HG03439 (cell line): ENCODE data around the gene FBXW5.

Source experiments
- ATAC-seq: cut with Tn5 transposase; IDR thresholded peaks from one replicate; pipeline ENCODE4 v1.9.1; 2021; ENCODE audit warnings: mild to moderate bottlenecking, moderate library complexity; ENCODE audit not compliant: unreplicated experiment

FBXW5 gene

DNA sequence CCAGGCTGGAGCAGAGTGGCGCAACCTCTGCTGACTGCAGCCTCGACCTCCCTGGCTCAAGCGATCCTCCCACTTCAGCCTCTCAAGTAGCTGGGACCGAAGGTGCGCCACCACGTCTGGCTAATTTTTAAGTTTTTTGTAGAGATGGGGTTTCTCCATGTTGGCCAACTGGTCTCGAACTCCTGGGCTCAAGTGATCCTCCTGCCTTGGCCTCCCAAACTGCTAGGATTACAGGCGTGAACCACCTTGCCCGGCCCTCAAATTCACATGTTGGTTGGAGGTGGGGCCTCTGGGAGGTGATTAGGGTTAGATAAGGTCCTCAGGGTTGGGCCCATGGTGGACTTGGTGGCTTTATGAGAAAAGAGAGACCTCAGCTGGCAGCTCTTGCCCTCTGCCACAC, 17.6 kb upstream of the FBXW5 start:
- ATAC-seq = no peak

DNA sequence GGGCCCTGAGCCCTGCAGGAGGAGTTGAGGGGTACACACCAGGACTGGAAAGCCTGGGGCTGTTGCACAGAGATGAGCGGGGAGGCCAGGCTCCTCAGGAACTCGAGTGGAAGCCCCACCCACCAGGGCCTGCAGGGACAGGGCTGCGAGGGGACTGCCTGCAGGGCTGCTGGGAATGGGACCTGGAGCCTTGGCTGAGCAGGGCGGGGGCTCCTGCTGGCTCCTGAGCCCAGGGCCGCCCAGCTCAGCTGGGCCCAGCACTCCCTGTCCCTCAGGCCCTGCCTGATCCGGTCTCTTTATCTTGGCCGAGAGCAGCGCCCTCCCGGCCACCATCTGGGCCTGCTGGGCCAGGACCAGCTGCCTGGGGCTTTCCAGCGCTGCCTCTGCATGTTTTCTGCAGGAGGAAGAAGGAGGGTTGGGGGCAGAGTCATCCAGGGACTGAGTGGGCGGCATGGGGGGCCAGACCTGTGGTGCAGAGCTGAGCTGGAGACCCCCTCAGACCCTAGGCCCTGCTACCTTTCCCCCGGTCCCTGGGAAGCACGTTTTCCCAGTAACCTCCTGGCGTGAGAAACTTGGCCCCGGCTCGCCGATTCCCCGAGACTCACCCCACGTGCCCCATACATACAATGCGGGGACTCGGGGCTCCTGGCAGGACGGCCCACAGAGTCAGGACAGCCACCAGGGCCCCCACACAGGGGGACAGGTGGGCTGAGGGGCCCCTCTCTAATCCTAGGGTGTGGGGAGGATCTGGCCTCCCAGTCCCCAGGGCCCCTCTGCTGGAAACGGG, 16.9 kb upstream of the FBXW5 start:
- ATAC-seq = no peak

- ATAC-seq = no peak
Measured at GRCh38 chr9:136960938-136961275, 16.4 kb upstream of the FBXW5 start.

GRCh38 chr9:136960212-136960937, 15.8 kb upstream of the FBXW5 start:
- ATAC-seq = no peak

DNA sequence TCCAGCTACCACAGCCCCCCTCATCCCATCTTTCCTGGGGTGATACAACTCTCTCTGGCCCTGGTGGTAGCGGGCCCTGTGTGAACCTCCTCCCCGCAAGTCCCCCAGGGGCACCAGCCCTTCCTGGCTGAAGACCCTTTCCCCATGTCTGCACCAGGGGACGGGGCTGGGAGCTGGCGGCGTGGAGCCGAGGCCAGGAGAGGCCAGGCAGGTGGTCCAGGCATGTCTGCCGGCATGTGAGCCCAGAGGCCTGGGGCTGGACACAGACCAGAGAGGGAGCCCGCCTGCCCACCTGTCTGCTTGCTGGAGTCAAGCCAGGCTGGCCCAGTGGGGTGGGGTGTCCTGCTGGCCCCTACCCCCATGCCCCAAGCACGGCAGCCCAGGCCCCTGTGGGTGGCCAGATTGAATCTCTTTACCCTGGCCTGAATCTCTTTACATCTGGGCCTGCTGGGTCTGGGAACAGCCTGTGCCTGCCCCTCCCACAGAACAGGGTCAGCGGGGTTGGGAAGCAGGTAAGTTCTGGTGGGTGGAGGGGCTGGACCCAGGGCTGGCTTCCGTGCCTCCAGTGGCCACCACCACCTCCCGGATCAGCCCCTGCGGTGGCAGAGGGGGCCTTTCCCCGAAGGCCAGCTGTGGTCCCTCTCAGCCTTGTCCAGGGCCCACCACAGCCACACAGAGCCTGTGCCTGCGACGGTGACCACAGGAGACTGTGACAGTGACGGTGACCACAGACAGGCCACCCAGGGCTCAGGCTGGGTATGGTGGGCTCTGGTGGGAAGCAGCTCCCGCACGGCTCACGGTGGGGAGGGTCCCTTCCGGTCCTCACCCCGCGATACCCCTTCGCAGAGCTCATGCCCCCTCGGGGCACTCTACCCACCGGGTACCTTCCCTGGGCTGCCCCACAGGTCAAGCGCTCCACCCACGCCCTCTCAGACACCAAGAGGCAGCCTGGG, 14.6 kb upstream of the FBXW5 start:
- ATAC-seq = no peak

DNA sequence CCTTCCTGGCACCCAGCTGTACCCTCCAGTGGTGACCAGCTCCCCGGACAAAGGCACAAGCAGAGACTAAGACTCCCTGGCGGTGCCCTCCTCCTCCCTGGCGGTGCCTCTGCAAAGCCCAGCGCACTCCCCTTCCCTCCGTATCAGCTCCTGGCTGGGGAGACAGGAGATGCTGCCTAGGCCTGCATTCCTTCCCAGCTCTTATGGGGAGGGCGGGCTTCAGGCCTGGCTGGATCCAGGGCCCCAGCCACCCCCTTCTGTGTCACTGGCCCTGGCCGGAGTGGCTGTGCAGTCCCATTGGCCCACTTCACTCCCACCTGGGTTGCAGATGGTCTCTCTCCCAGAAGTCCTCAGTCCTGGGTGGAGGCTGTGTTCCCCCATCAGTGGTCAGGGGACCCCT, 13.9 kb upstream of the FBXW5 start:
- no peak for ATAC-seq

DNA sequence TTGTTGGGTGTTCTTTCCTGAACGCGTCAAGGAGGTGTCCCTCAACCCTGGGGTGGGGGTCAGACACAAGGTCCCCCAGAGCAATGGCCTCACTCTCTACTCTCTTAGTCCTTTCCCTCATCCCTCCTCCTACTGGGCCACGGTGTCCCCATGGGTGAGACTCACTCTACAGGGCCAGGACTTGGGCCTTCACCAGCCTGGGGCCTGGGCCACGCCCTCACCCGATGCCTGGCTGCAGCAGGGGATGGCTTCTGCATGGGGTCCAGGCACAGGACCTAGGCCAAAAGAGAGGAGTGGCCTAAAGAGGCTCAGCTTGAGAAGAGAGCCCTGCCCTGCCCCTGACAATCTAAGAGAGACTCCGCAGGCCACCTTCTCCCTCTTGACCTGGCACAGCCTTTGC, 13.4 kb upstream of the FBXW5 start:
- no peak for ATAC-seq

DNA sequence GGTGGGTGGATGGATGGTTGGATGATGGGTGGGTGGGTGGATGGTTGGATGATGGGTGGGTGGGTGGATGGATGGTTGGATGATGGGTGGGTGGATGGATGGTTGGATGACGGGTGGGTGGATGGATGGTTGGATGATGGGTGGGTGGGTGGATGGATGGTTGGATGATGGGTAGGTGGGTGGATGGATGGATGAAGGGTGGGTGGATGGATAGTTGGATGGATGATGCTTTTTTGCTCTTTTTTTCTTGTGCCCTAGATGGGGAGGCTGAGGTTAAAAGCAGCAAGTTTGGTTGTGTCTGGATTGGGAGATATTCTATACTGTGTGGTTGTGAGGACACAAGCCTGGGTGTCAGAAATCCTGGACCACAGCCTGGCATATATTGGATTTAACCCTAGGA, 12.9 kb upstream of the FBXW5 start:
- ATAC-seq = no peak

DNA sequence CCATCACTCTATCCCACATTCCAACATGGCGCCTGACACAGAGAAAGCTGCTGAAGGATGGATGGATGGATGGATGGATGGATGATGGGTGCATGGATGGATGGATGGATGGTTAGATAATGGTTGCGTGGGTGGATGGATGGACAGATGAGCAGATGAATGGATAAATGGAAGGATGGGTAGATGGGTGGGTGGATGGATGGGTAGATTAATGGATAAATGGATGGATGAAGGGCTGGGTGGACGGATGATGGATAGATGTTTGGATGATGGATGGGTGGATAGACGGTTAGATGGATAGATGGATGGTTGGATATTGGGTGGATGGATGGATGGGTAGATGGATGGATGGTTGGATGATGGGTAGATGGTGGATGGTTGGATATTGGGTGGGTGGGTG, 12.1 kb upstream of the FBXW5 start:
- no peak for ATAC-seq

DNA sequence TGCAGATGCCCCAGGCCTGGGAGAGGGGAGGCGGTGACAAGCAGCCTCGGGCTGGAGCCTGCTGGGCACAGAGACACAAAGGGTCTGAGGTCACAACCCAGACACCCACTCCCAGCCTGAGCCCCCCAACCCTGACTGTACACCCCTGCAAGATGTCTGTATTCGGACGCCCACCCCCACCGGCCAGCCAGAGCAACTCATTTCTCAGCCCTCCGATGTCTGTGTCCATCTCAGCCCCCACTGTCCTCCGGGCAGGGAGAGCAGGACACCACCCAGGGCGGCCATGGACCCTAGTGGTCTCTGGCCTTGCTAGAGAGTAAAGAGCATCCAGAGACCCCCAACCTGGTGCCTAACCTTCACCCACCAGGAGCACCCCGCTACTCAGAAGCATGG, 11.4 kb upstream of the FBXW5 start:
- no peak for ATAC-seq

DNA sequence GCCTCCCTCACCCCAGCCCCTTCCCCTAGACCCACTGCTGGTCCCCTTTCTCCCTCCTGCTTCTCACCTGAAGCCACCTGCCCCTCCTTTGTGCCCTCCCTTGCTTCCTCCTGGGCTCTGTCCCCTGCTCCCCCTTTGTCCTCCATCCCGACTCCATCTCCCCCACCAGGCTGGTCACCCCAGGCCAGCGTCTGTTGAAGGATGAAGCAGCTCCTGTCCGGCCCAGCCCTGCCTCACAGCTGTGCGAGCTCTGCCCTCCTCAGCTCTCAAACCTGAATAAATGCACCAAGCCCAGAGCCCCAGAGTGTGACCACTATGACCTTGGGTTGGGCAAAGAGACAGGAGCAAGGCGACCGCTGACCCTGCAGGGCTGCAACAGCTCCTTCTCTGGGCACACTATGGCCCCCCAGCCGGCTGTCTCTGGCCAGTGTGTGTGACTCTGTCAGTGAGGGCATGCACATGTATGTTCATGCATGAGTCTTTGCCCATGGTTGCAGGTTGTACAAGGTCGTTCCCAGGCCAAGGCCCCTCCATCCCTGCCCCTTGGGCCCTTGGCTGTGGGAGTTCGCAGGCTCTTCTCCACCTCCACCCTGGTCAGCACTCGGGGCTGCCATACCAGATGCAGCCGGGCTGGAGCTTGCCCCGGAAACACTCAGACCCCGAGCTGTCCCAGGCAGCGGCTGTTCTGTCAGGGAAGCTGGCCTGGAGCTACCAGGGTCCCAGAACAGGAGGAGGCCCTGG, 10.8 kb upstream of the FBXW5 start:
- no peak for ATAC-seq

DNA sequence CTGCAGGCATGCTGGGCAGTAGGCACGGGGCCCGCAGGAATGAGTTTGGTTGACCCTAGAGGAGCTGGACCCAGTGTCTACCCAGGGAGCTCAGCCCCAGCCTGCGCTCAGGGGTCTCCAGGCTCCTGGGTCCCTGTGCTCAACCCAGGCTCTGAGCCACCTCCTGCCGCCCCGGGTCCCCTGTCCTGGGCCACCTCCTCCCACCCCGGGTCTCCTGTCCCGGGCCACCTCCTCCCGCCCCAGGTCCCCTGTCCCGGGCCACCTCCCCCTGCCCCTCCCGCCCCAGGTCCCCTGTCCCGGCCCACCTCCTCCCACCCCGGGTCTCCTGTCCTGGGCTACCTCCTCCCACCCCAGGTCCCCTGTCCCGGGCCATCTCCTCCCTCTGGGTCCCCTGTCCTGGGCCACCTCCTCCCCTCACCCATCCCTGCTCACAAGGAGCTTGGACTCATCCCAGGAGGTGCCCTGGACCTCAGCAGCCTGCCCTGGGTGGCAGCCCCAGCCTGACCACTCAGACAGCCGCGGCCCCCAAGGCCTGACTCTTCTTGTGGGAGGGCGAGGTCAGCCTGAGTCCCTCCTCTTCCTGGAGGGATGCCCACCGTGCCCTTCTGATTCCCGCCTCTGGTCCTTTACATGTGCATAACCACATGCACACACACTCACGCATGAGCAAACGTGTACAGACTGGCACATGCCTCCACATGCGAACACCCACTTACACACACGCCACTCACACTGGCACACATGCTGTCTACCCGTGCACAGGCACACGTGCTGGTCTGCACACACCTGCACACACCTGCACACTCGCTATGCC, 9.9 kb upstream of the FBXW5 start:
- no peak for ATAC-seq

DNA sequence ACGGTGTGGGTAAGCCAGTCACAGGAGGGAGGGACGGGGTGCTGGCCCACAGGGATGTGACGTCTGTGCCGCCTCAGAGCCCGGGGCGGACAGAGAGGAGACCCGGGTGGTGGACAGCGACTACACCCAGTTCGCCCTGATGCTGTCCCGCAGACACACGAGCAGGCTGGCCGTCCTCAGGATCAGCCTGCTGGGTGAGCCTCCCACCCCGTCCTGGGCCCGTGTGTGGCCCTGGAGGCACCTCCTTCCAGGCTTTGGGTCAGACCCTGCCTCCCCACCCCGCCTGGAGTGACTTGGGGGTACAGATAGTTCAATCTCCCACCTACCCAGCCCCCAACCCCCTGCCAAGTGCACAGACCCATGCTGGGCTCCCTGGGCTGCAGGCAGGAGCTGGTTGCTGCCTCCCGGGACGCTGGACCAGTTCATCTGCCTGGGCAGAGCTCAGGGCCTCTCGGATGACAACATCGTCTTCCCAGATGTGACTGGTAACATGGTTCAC, 9.3 kb upstream of the FBXW5 start:
- ATAC-seq = no peak

DNA sequence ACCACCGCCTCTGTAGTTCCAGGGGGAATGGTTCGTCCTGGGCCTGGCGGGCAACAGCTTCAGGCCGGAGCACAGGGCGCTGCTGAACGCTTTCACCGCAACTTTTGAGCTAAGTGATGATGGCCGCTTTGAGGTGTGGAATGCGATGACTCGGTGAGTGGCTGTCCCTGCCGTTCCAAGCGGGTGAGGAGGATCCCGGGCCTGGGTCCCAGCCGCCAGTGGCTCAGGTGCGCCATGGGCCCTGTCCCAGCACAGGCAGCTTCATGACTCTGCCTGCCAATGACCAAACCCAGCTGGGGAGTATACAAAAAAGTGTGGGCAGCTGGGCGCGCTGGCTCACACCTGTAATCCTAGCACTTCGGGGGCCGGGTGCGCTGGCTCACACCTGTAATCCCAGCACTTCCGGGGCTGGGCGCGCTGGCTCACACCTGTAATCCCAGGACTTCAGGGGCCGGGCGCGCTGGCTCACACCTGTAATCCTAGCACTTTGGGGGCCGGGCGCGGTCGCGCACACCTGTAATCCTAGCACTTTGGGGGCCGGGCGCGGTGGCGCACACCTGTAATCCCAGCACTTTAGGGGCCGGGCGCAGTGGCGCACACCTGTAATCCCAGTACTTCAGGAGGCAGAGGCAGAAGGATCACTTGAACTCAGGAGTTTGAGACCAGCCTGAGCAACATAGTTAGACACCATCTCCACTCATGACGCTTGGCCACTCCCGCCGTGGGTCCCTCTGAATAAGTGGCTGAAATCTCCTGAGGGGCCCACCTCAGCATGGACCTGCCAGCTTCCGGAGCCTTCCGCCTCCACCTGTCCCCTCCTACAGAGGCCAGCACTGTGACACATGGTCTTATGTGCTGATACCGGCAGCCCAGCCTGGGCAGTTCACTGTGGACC, 8.6 kb upstream of the FBXW5 start:
- no peak for ATAC-seq

DNA sequence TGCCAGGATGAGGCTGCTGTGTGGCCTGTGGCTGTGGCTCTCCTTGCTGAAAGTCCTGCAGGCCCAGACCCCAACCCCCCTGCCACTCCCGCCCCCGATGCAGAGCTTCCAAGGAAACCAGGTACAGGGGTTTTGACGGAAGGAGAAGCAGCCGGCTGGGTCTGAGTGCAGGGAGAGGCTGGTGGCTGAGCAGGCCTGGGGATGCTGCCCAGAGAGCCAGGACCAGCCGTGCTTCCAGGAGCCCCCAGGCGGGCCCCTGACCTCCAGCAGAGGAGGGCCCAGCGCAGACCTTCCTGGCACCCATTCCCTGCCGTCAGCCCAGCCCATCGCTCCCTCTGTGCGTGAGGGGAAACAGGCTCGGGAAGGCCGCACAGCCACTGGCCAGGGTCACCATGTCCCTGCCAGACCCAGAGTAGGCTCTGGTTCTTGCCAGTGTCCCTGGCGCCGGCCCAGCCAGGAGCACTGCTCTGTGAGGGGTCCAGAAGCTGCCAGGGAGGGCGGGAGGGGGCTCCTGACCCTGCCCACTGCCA, 7.8 kb upstream of the FBXW5 start:
- no peak for ATAC-seq

GRCh38 chr9:136951541-136952320, 7.2 kb upstream of the FBXW5 start, which contains the start of gene LCN12:
Gene LCN12, plus strand, starts transcription at chr9:136952273. Its CDS starts 55 bp downstream, at chr9:136952328.
- no peak for ATAC-seq

GRCh38 chr9:136950656-136951276, 6.2 kb upstream of the FBXW5 start:
- no peak for ATAC-seq
